Effector memory CD4-positive, alpha-beta T cell (primary cell): Measurements from ENCODE around the gene PPIL3.

Experiments
- DNase-seq, 3 donors: peaks; one replicate each; pipeline ENCODE4 v3.0.0-alpha.2; 2020
- H3K27ac ChIP-seq: 2 replicates; pipeline ENCODE4 v1.7.0; 2013; ENCODE audit warnings: mild to moderate bottlenecking, low read length, moderate library complexity; ENCODE audit not compliant: insufficient read depth, poor library complexity, severe bottlenecking
- H3K27me3 ChIP-seq: replicated peaks from 2 replicates; pipeline ENCODE4 v1.7.0; 2013; ENCODE audit warnings: mild to moderate bottlenecking, low read length; ENCODE audit not compliant: insufficient read depth, control insufficient read depth, poor library complexity, severe bottlenecking
- H3K36me3 ChIP-seq: 2 replicates; pipeline ENCODE4 v1.7.0; 2013; ENCODE audit warnings: mild to moderate bottlenecking, low read length, moderate library complexity; ENCODE audit not compliant: control insufficient read depth, insufficient read depth
- H3K4me1 ChIP-seq: 2 replicates; pipeline ENCODE4 v1.7.0; 2013; ENCODE audit warnings: low read length, mild to moderate bottlenecking; ENCODE audit not compliant: control insufficient read depth, insufficient read depth, poor library complexity, severe bottlenecking
- H3K4me3 ChIP-seq: 2 replicates; pipeline ENCODE4 v1.7.0; 2013; ENCODE audit warnings: low read length, low read depth, mild to moderate bottlenecking; ENCODE audit not compliant: insufficient read depth, poor library complexity, severe bottlenecking
- H3K9me3 ChIP-seq: 2 replicates; pipeline ENCODE4 v1.7.0; 2013; ENCODE audit warnings: mild to moderate bottlenecking, low read length, moderate library complexity; ENCODE audit not compliant: control insufficient read depth
- total RNA-seq, 3 donors: gene quantifications; one replicate each; lab custom pipeline; 2026; lab: John Stamatoyannopoulos, UW

Gene PPIL3
- 20.5 to 23.2 (median 23.0) reads per million in 3 donors for total RNA-seq

- H3K4me1 ChIP-seq, result no peaks in the 10 kb centered on the region
- peak within 1 kb of the TSS; percentile 93 for H3K27ac ChIP-seq
- no peaks in the 10 kb centered on the region for H3K9me3 ChIP-seq
- peak within 1 kb of the TSS; percentile 48 for H3K4me3 ChIP-seq
- H3K36me3 ChIP-seq, result peaks cover 5% of the 10 kb centered on the region
- no peaks in the 10 kb centered on the region for H3K27me3 ChIP-seq
- DNase-seq, result peak; percentile 91 to 94 (median 92)
Observed at GRCh38 chr2:200888704-200889625, at the start of gene PPIL3, which contains the start of gene NIF3L1. Gene PPIL3, minus strand, starts transcription at chr2:200889077. Its CDS starts 1,462 bp downstream, at chr2:200887615. Gene NIF3L1, plus strand, starts transcription at chr2:200889371. Its CDS starts 2,573 bp downstream, at chr2:200891944.

DNA sequence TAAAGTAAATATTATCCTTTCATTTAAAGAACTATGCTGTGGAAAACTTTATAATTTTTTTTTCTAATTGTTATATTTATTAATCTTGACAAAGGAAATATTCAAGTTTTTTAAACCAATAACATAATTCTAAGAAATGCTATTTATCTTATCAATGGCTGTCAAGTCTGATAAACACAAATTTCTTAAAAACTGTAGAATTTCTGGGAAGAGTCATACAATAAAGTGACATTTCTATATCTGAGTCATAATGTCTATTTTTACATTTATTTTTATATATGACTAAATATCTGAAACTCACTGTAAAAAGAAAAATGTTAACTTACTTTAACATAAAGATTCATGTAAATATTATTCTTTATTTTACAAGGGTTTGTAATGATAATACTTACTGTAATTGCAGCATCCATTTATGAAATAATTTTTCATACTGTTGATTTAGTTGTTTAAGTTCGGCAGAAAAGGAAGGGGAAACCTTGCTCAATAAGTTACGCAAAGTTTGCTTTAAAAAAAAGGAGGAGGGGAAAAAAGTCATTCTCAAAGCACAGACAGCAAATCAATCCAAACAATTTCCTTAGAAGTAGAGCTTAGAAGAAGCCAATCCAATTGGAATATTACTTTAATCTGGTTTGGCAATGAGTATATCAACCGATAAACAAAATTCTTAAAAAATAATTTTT, 42.2 kb upstream of the PPIL3 start:
- no peak overlapping the region for H3K4me3 ChIP-seq
- H3K9me3 ChIP-seq, result no peaks in the 10 kb centered on the region
- no peak for DNase-seq
- H3K27me3 ChIP-seq, result no peaks in the 10 kb centered on the region
- H3K4me1 ChIP-seq, result no peaks in the 10 kb centered on the region
- H3K36me3 ChIP-seq, result peaks cover 50% of the 10 kb centered on the region
- H3K27ac ChIP-seq, result no peak overlapping the region

DNA sequence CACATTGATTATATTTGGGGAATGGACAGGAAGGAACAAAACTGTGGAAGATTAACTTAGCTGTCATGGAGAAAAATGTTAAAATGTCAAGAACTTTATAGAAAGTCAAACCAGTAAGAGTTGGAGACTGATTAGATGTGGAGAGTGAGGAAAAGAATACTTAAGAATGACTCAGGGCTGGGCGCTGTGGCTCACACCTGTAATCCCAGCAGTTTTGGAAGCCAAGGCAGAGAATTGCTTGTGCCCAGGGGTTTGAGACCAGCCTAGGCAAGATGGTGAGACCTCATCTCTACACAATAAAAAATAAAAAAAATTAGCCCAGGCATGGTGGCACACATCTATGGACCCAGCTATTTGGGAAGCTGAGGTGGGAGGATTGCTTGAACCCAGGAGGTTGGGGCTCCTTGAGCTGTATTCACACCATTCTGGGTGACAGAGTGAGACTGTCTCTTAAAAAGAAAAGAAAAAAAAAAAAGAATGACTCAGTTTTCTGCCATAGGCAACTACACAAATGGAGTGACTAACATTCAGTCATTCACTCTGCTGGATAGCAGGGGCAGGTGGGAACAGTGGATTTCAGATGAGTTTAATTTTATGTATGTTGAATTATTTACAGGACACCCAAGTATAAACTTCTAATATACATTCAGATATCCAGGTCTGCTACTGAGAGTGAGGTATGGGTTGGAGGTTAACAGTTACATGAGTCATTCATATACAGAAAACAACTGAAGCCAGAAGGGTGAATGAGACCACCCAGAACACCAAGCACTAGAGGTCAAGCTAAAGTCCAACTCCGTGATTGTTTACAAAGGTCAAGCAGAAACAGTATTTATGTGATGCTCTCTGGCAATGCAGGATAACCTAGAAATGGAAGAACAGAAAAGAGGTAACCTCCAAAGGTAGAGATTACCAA, 40.7 kb upstream of the PPIL3 start:
- H3K36me3 ChIP-seq, result peaks cover 43% of the 10 kb centered on the region

GRCh38 chr2:200922439-200922838, 33.6 kb upstream of the PPIL3 start:
- DNase-seq, result no peak
- Histone ChIP-seq H3K36me3 (peaks cover 62% of the 10 kb centered on the region), H3K27me3 (no peaks in the 10 kb centered on the region), H3K4me3 (no peak overlapping the region), H3K27ac (no peak overlapping the region), H3K9me3 (no peaks in the 10 kb centered on the region), H3K4me1 (no peaks in the 10 kb centered on the region)

More for the DNA sequence above, 40.7 kb upstream of the PPIL3 start:
- no peaks in the 10 kb centered on the region for H3K9me3 ChIP-seq
- no peak overlapping the region for H3K27ac ChIP-seq
- DNase-seq, result no peak
- no peaks in the 10 kb centered on the region for H3K27me3 ChIP-seq
- no peaks in the 10 kb centered on the region for H3K4me1 ChIP-seq
- no peak overlapping the region for H3K4me3 ChIP-seq

- no peak overlapping the region for H3K4me3 ChIP-seq
- H3K4me1 ChIP-seq, result no peaks in the 10 kb centered on the region
- H3K27ac ChIP-seq, result no peak overlapping the region
- H3K9me3 ChIP-seq, result no peaks in the 10 kb centered on the region
- peaks cover 57% of the 10 kb centered on the region for H3K36me3 ChIP-seq
- H3K27me3 ChIP-seq, result no peaks in the 10 kb centered on the region
- DNase-seq, result no peak
Observed at GRCh38 chr2:200913654-200914053, 24.8 kb upstream of the PPIL3 start.

DNA sequence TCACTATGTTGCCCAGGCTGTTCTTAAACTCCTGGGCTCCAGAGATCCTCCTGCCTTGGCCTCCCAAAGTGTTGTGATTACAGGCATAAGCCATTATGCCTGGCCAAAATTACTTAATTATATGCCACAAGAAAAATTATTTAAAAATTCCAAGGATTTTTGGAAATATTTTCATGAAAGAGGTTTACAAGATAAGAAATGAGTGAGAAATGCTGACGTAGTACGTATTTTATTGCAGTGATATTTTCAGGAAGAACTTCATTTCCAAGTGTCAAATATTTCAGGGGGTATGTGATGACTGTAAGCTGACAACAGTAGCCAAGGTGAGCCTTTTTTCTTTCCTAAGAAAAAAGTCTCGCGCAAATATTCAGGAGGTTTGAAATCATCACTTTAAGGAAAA, 21.1 kb upstream of the PPIL3 start:
- DNase-seq, result no peak
- Histone ChIP-seq H3K36me3 (peaks cover 34% of the 10 kb centered on the region), H3K27ac (no peak overlapping the region), H3K9me3 (no peaks in the 10 kb centered on the region), H3K27me3 (no peaks in the 10 kb centered on the region), H3K4me1 (no peaks in the 10 kb centered on the region), H3K4me3 (no peak overlapping the region)

GRCh38 chr2:200905618-200906296, 16.9 kb upstream of the PPIL3 start:
- Histone ChIP-seq H3K36me3 (peaks cover 15% of the 10 kb centered on the region), H3K27ac (no peak overlapping the region), H3K27me3 (no peaks in the 10 kb centered on the region), H3K9me3 (no peaks in the 10 kb centered on the region), H3K4me3 (no peak overlapping the region), H3K4me1 (no peaks in the 10 kb centered on the region)
- DNase-seq, result peak in 1 of 3 donors; percentile 21

DNA sequence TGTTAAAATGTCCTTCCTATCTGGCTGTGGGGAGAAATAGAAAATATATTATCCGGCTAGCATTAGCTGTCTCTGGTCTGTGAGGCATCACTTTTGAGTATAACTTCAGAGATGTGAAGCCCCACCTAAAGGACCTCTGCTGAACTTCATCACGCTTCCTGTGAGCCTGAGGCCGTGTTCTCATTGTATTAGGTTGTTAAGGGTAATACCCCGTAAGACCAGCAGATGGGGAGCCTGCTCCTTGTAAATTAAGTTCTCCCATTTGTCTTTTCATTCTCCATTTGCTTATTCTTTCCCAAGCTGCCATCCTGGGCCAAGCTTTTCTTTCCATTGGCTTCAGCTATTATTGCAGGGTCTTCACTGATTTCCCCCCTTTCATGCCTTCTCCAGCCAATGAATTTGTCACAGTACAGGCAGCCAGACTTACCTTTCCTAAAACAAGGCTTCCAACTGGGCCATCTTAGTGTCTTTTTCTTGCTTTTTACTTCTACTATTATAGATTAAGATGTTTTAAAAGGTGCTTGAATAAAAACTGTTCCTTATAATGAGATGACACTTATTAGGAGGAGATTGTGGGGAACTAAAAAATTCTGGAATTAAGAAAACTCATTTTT, 12.7 kb upstream of the PPIL3 start:
- Histone ChIP-seq H3K27me3 (no peaks in the 10 kb centered on the region), H3K27ac (peak overlapping the region; percentile 16), H3K36me3 (peaks cover 49% of the 10 kb centered on the region), H3K9me3 (no peaks in the 10 kb centered on the region), H3K4me3 (no peak overlapping the region), H3K4me1 (no peaks in the 10 kb centered on the region)
- peak; percentile 47 to 67 (median 51) for DNase-seq

GRCh38 chr2:200899482-200899881, 10.6 kb upstream of the PPIL3 start:
- no peaks in the 10 kb centered on the region for H3K4me1 ChIP-seq
- DNase-seq, result no peak
- no peaks in the 10 kb centered on the region for H3K27me3 ChIP-seq
- peaks cover 68% of the 10 kb centered on the region for H3K36me3 ChIP-seq
- H3K4me3 ChIP-seq, result no peak overlapping the region
- H3K9me3 ChIP-seq, result no peaks in the 10 kb centered on the region
- no peak overlapping the region for H3K27ac ChIP-seq
